HCT116 (cell line): ENCODE data around the gene ZSCAN5A. TPM values are rescaled to one million over a fixed set of nuclear protein-coding genes. Genes with fewer than 3 reads are reported as not detected.

ENCODE experiments used
- ATAC-seq: fragments of 200-7000 bp; cut with Tn5 transposase; 2 replicates; pipeline ENCODE4 v1.9.1; 2020; ENCODE audit warnings: mild to moderate bottlenecking, moderate library complexity
- BruUV-seq: library from RNA; stranded (reverse); fragments of 400-500 nt; replicated peaks from 2 replicates; lab custom pipeline; 2021; lab: Mats Ljungman, UMichigan
- CTCF ChIA-PET: fragments of 300-600 bp; sonication (Branson Sonifier 250); formaldehyde crosslinking; loops from one replicate; lab custom pipeline; 2021; ENCODE audit warnings: antibody characterized with exemption; lab: Charles Lee
- POLR2A ChIA-PET: fragments of 300-600, 350-600 bp; sonication (Branson Sonifier 250); formaldehyde crosslinking; loops from one replicate; lab custom pipeline; 2021; ENCODE audit warnings: antibody characterized with exemption; lab: Charles Lee
- RAD21 ChIA-PET, 2 experiments: fragments of 300-600 bp; sonication (Branson Sonifier 250); formaldehyde crosslinking; loops; one replicate each; lab custom pipeline; 2023; ENCODE audit warnings: low total read pairs in 2 of 2; ENCODE audit not compliant: uncharacterized antibody in 2 of 2, unreplicated experiment in 2 of 2, low non-redundant PET in 1 of 2; lab: Charles Lee
- DNase-seq: peaks from one replicate; pipeline ENCODE4 v3.0.0-alpha.2; 2010; ENCODE audit warnings: low read depth, low spot score
- H2AFZ ChIP-seq: fragments of 200-600 bp; shearing (Covaris generic), sonication (generic); 2 replicates; pipeline ENCODE4 v1.6.1; 2017; ENCODE audit warnings: low read depth, mixed run types, mixed read lengths, antibody characterized with exemption, low read length; ENCODE audit not compliant: poor library complexity, severe bottlenecking
- H3K27ac ChIP-seq: 2 replicates; pipeline ENCODE4 v1.5.1; 2012; ENCODE audit warnings: low read depth, low read length
- H3K27me3 ChIP-seq: fragments of 200-600 bp; sonication (generic); 2 replicates; pipeline ENCODE4 v1.6.1; 2016; ENCODE audit warnings: mixed run types, low read length, mixed read lengths; ENCODE audit not compliant: insufficient read depth
- H3K36me3 ChIP-seq, 2 experiments: fragments of 200-500 bp in 1 of 2; fragments of 200-600 bp in 1 of 2; sonication (Bioruptor generic) in 1 of 2; sonication (generic) in 1 of 2; 2 replicates each; pipeline versions ENCODE4 v1.5.1 to v1.6.1; 2014 to 2016; ENCODE audit warnings: low read length in 2 of 2, inconsistent platforms in 1 of 2, mixed read lengths in 1 of 2, mixed run types in 1 of 2; ENCODE audit not compliant: insufficient read depth in 2 of 2, control insufficient read depth in 1 of 2
- H3K4me1 ChIP-seq, 2 experiments: fragments of 200-600 bp in 1 of 2; sonication (generic) in 1 of 2; 2 replicates each; pipeline versions ENCODE4 v1.5.1 to v1.6.1; 2012 to 2017; ENCODE audit warnings: low read length in 2 of 2, inconsistent platforms in 1 of 2, mild to moderate bottlenecking in 1 of 2, mixed read lengths in 1 of 2, mixed run types in 1 of 2, moderate library complexity in 1 of 2; ENCODE audit not compliant: insufficient read depth in 2 of 2, control insufficient read depth in 1 of 2
- H3K4me2 ChIP-seq: fragments of 200-600 bp; sonication (generic); 2 replicates; pipeline ENCODE4 v1.6.1; 2017; ENCODE audit warnings: mixed run types, low read length, mixed read lengths
- H3K4me3 ChIP-seq, 2 experiments: fragments of 200-600 bp in 1 of 2; sonication (generic) in 1 of 2; replicated peaks in 1 of 2; 2 replicates each; pipeline ENCODE4 v1.5.1; 2011 to 2016; ENCODE audit warnings: low read length in 2 of 2, control low read depth in 1 of 2, low read depth in 1 of 2, mild to moderate bottlenecking in 1 of 2, mixed read lengths in 1 of 2, mixed run types in 1 of 2
- H3K79me2 ChIP-seq: fragments of 200-600 bp; sonication (generic); 2 replicates; pipeline ENCODE4 v1.6.1; 2017; ENCODE audit warnings: mild to moderate bottlenecking, mixed run types, low read length, moderate library complexity, mixed read lengths; ENCODE audit not compliant: insufficient read depth
- H3K9ac ChIP-seq: fragments of 200-600 bp; sonication (generic); 2 replicates; pipeline ENCODE4 v1.6.1; 2016; ENCODE audit warnings: low read length, mixed read lengths
- H3K9me2 ChIP-seq: fragments of 200-600 bp; sonication (generic), shearing (Covaris generic); 2 replicates; pipeline ENCODE4 v1.6.1; 2017; ENCODE audit warnings: mixed run types, mild to moderate bottlenecking, moderate library complexity; ENCODE audit not compliant: insufficient read depth
- H3K9me3 ChIP-seq, 2 experiments: fragments of 200-500 bp in 1 of 2; fragments of 200-600 bp in 1 of 2; sonication (Bioruptor generic) in 1 of 2; sonication (generic) in 1 of 2; 2 replicates each; pipeline ENCODE4 v1.6.1; 2014 to 2017; ENCODE audit warnings: low read length in 2 of 2, mixed read lengths in 2 of 2, inconsistent platforms in 1 of 2, low read depth in 1 of 2, mild to moderate bottlenecking in 1 of 2, mixed run types in 1 of 2, moderate library complexity in 1 of 2; ENCODE audit not compliant: control insufficient read depth in 1 of 2, insufficient read depth in 1 of 2
- H4K20me1 ChIP-seq: fragments of 200-600 bp; sonication (generic), shearing (Covaris generic); 2 replicates; pipeline ENCODE4 v1.6.1; 2017; ENCODE audit warnings: mixed run types, mild to moderate bottlenecking, moderate library complexity; ENCODE audit not compliant: insufficient read depth
- CBX3 ChIP-seq: IDR thresholded peaks from 2 replicates; pipeline ENCODE4 v1.6.1; 2012; ENCODE audit warnings: low read depth
- EGR1 ChIP-seq: IDR thresholded peaks from 2 replicates; pipeline ENCODE4 v1.6.1; 2012; ENCODE audit warnings: low read depth
- ELF1 ChIP-seq: IDR thresholded peaks from 2 replicates; pipeline ENCODE4 v1.6.1; 2012; ENCODE audit warnings: low read depth, borderline replicate concordance
- FOSL1 ChIP-seq: IDR thresholded peaks from 2 replicates; pipeline ENCODE4 v1.6.1; 2012; ENCODE audit warnings: low read depth
- JUND ChIP-seq: IDR thresholded peaks from 2 replicates; pipeline ENCODE4 v1.6.1; 2012
- POLR2A ChIP-seq: IDR thresholded peaks from 2 replicates; pipeline ENCODE4 v1.7.0; 2011; ENCODE audit warnings: borderline replicate concordance; ENCODE audit not compliant: insufficient read depth, insufficient read length; ENCODE audit errors: extremely low read depth
- RAD21 ChIP-seq: IDR thresholded peaks from 2 replicates; pipeline ENCODE4 v1.6.1; 2012; ENCODE audit warnings: low read depth, mild to moderate bottlenecking
- SIN3A ChIP-seq: IDR thresholded peaks from 2 replicates; pipeline ENCODE4 v1.6.1; 2012; ENCODE audit warnings: low read depth
- SRF ChIP-seq: IDR thresholded peaks from 2 replicates; pipeline ENCODE4 v1.6.1; 2012; ENCODE audit warnings: low read depth
- TCF7L2 ChIP-seq: IDR thresholded peaks from 2 replicates; pipeline ENCODE4 v1.7.0; 2011; ENCODE audit warnings: borderline replicate concordance, inconsistent platforms; ENCODE audit not compliant: insufficient read depth, insufficient read length; ENCODE audit errors: extremely low read depth
- ZNF274 ChIP-seq: fragments of 200-500 bp; sonication (Bioruptor generic); IDR thresholded peaks from 2 replicates; pipeline ENCODE4 v1.6.1; 2014; ENCODE audit warnings: mild to moderate bottlenecking, low read depth, low read length, inconsistent platforms
- intact Hi-C: fragments of 100-400 bp; cut with micrococcal nuclease; formaldehyde crosslinking; loops from 2 replicates; pipeline ENCODE4 v1.10.0; 2022
- total RNA-seq: library from RNA; stranded (reverse); gene quantifications from one replicate; pipeline ENCODE4 v1.2.1, GENCODE V29; 2021; ENCODE audit not compliant: unreplicated experiment
- TF ChIP-seq, protein P1 (sequence below), 3 experiments: fragments of 200-600 bp in 1 of 3; sonication (generic) in 1 of 3; IDR thresholded peaks in 2 of 3; conservative IDR thresholded peaks in 1 of 3; 2 replicates each; pipeline ENCODE4 v1.5.1; 2012 to 2017; ENCODE audit warnings: low read depth in 2 of 3, low read length in 2 of 3, antibody characterized with exemption in 1 of 3, borderline replicate concordance in 1 of 3, control low read depth in 1 of 3, mild to moderate bottlenecking in 1 of 3, mixed read lengths in 1 of 3, mixed run types in 1 of 3, moderate library complexity in 1 of 3; ENCODE audit not compliant: insufficient read depth in 1 of 3

Gene ZSCAN5A
- total RNA-seq, 1 experiment from 2014 or later: 9.2 TPM

DNA sequence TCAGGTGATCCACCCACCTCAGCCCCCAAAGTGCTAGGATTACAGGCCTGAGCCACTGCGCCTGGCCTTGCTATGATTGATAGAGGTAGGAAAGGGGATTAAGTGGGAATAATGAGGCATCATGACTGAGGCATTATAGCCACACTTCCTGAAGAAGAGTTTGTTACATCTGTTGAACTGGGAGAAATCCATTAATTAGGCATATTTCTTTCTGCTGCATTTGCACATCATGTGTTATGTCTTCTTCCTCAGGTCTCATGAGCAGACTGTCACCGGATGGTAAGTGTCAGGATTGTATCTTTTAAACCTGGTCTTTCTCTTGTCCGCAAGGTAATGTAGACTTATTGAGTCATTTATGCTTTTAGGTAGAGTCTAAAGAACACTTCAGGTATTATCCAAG lies 29.9 kb downstream of the ZSCAN5A start:
- H3K9me2 ChIP-seq: no peaks in the 10 kb centered on the region
- no peak for TF ChIP-seq EGR1
- TF ChIP-seq JUND: no peak
- no peak for TF ChIP-seq FOSL1
- TF ChIP-seq SRF: no peak
- TF ChIP-seq POLR2A: no peak
- no peak for TF ChIP-seq TCF7L2
- TF ChIP-seq, protein P1, sequence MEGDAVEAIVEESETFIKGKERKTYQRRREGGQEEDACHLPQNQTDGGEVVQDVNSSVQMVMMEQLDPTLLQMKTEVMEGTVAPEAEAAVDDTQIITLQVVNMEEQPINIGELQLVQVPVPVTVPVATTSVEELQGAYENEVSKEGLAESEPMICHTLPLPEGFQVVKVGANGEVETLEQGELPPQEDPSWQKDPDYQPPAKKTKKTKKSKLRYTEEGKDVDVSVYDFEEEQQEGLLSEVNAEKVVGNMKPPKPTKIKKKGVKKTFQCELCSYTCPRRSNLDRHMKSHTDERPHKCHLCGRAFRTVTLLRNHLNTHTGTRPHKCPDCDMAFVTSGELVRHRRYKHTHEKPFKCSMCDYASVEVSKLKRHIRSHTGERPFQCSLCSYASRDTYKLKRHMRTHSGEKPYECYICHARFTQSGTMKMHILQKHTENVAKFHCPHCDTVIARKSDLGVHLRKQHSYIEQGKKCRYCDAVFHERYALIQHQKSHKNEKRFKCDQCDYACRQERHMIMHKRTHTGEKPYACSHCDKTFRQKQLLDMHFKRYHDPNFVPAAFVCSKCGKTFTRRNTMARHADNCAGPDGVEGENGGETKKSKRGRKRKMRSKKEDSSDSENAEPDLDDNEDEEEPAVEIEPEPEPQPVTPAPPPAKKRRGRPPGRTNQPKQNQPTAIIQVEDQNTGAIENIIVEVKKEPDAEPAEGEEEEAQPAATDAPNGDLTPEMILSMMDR (IDR thresholded peaks at IDR 0.05 in 2 of 3, conservative IDR thresholded peaks at IDR 0.05 in 1 of 3; ENCODE audit: borderline replicate concordance in 1 of 3, insufficient read depth in 1 of 3, low read depth in 2 of 3, low read length in 2 of 3): no peak
- no peak for TF ChIP-seq ZNF274
- TF ChIP-seq SIN3A: no peak
- ChIA-PET CTCF (no interaction called here), POLR2A (no interaction called here), RAD21 (no interaction called here)
- no peak overlapping the region for H3K4me2 ChIP-seq
- H3K9me3 ChIP-seq: no peaks in the 10 kb centered on the region
- DNase-seq: no peak
- intact Hi-C loops: no loop called here
- no peak overlapping the region for H3K27ac ChIP-seq
- ATAC-seq: no peak
- BruUV-seq: no TSS peak
- H3K9ac ChIP-seq: no peak overlapping the region
- H2AFZ ChIP-seq: no peak overlapping the region
- no peak overlapping the region for H3K4me3 ChIP-seq
- no peaks in the 10 kb centered on the region for H3K27me3 ChIP-seq
- no peaks in the 10 kb centered on the region for H3K4me1 ChIP-seq
- no peaks in the 10 kb centered on the region for H3K36me3 ChIP-seq
- H4K20me1 ChIP-seq: no peaks in the 10 kb centered on the region
- no peaks in the 10 kb centered on the region for H3K79me2 ChIP-seq

DNA sequence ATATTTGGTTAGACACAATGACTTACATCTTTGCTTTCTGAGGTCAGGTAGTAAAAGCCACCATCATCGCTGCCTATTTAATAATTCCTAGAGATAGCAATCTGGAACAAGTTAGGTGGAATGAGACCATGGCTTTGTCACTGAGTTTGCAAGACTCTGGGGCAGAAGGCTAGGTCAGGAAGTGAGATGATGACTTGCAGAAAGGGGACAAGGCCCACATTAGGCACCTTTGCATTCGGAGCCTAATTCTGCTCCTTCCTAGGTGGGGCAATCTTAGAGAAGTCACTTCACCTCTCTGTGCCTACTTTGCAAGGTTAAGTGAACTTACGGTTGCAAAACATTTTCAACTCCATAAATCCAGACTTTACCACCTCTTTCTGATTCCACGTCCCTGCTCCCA lies 31.8 kb downstream of the ZSCAN5A start:
- no peak overlapping the region for H3K9ac ChIP-seq
- no peak overlapping the region for H3K4me3 ChIP-seq
- no peak overlapping the region for H2AFZ ChIP-seq
- no peaks in the 10 kb centered on the region for H3K9me2 ChIP-seq
- ChIA-PET RAD21 (no interaction called here), CTCF (interaction anchor here (1.8 kb wide), 1 partner anchor 27 kb away, joined by 7 read pairs; no protein-coding TSS in a partner anchor), POLR2A (no interaction called here)
- no TSS peak for BruUV-seq
- H3K79me2 ChIP-seq: no peaks in the 10 kb centered on the region
- H3K36me3 ChIP-seq: no peaks in the 10 kb centered on the region
- DNase-seq (no peak), ATAC-seq (no peak)
- H3K27me3 ChIP-seq: no peaks in the 10 kb centered on the region
- no peak for TF ChIP-seq RAD21
- no peak for TF ChIP-seq ELF1
- no peak for TF ChIP-seq CBX3
- no peak for TF ChIP-seq EGR1
- no peak overlapping the region for H3K4me2 ChIP-seq
- H3K9me3 ChIP-seq: no peaks in the 10 kb centered on the region
- intact Hi-C loops: no loop called here
- no peak overlapping the region for H3K27ac ChIP-seq
- no peaks in the 10 kb centered on the region for H4K20me1 ChIP-seq
- no peaks in the 10 kb centered on the region for H3K4me1 ChIP-seq
